GM12878 (cell line): Measurements from ENCODE around the gene CORO2B. TPM values are rescaled to one million over a fixed set of nuclear protein-coding genes. Genes with fewer than 3 reads are reported as not detected.

ENCODE experiments used
- ATAC-seq: fragments of 200-7000 bp; cut with Tn5 transposase; 3 replicates; pipeline ENCODE4 v1.9.1; 2020; ENCODE audit warnings: mild to moderate bottlenecking, moderate library complexity
- BruUV-seq: library from RNA; stranded (reverse); fragments of 400-500 nt; replicated peaks from 2 replicates; lab custom pipeline; 2021; lab: Mats Ljungman, UMichigan
- CTCF ChIA-PET: fragments of 300-600 bp; sonication (Branson Sonifier 250); formaldehyde crosslinking; extraction: SDS; loops from one replicate; lab custom pipeline; 2021; ENCODE audit warnings: inconsistent platforms; lab: Yijun Ruan, JAX
- POLR2A ChIA-PET: fragments of 350-600 bp; formaldehyde crosslinking; extraction: SDS; loops from one replicate; lab custom pipeline; 2021; ENCODE audit warnings: inconsistent platforms; lab: Charles Lee
- RAD21 ChIA-PET: fragments of 300-600 bp; sonication (Branson Sonifier 250); formaldehyde crosslinking; loops from one replicate; lab custom pipeline; 2023; ENCODE audit warnings: antibody characterized with exemption; ENCODE audit not compliant: unreplicated experiment; lab: Charles Lee
- SMC1A ChIA-PET: fragments of 300-600 bp; sonication (Branson Sonifier 250); formaldehyde crosslinking; loops from one replicate; lab custom pipeline; 2023; ENCODE audit not compliant: unreplicated experiment, uncharacterized antibody; lab: Charles Lee
- DNase-seq: peaks from one replicate; pipeline ENCODE4 v3.0.0-alpha.2; 2011; ENCODE audit warnings: low read depth, low spot score
- FAIRE-seq: peaks from 3 replicates; lab custom pipeline; 2011; peaks lifted over from hg19 to GRCh38; lab: Jason Lieb, UNC
- H2AFZ ChIP-seq: 2 replicates; pipeline ENCODE4 v1.6.0; 2011; ENCODE audit warnings: low read depth, low read length, control low read depth; ENCODE audit not compliant: control insufficient read depth
- H3K27ac ChIP-seq: 2 replicates; pipeline ENCODE4 v1.5.1; 2011; ENCODE audit warnings: control low read depth; ENCODE audit not compliant: control insufficient read depth, insufficient read depth
- H3K27me3 ChIP-seq, 2 experiments: replicated peaks in 1 of 2; 2 replicates each; pipeline versions ENCODE4 v1.6.0 to v1.6.1; 2011; ENCODE audit warnings: low read length in 1 of 2; ENCODE audit not compliant: control insufficient read depth in 2 of 2, insufficient read depth in 2 of 2
- H3K36me3 ChIP-seq, 2 experiments: 2 replicates each; pipeline ENCODE4 v1.5.1; 2011; ENCODE audit warnings: low read length in 1 of 2; ENCODE audit not compliant: control insufficient read depth in 2 of 2, insufficient read depth in 2 of 2
- H3K4me1 ChIP-seq: 2 replicates; pipeline ENCODE4 v1.6.1; 2011; ENCODE audit warnings: mild to moderate bottlenecking, low read length, moderate library complexity, mixed read lengths; ENCODE audit not compliant: control insufficient read depth, insufficient read depth
- H3K4me2 ChIP-seq: 2 replicates; pipeline ENCODE4 v1.6.0; 2011; ENCODE audit warnings: control low read depth; ENCODE audit not compliant: control insufficient read depth, insufficient read depth
- H3K4me3 ChIP-seq: fragments of 200-600 bp; sonication (generic); 2 replicates; pipeline ENCODE4 v1.5.1; 2016
- H3K79me2 ChIP-seq: 2 replicates; pipeline ENCODE4 v1.6.0; 2011; ENCODE audit warnings: low read length; ENCODE audit not compliant: control insufficient read depth, insufficient read depth
- H3K9ac ChIP-seq: 2 replicates; pipeline ENCODE4 v1.8.0; 2011; ENCODE audit warnings: low read length, control low read depth, mixed read lengths; ENCODE audit not compliant: control insufficient read depth, insufficient read depth
- H3K9me3 ChIP-seq: replicated peaks from 3 replicates; pipeline ENCODE4 v1.5.1; 2011; ENCODE audit warnings: mild to moderate bottlenecking, low read length; ENCODE audit not compliant: control insufficient read depth, insufficient read depth
- H4K20me1 ChIP-seq: 2 replicates; pipeline ENCODE4 v1.6.0; 2011; ENCODE audit not compliant: control insufficient read depth, insufficient read depth
- BRCA1 ChIP-seq: IDR thresholded peaks from 2 replicates; pipeline ENCODE4 v1.6.1; 2011; ENCODE audit warnings: low read depth, low read length, improper control_type of control experiment
- CHD1 ChIP-seq: IDR thresholded peaks from 2 replicates; pipeline ENCODE4 v1.6.1; 2012; ENCODE audit warnings: low read depth, low read length, improper control_type of control experiment
- NR2C2 ChIP-seq: IDR thresholded peaks from 2 replicates; pipeline ENCODE4 v1.6.1; 2011; ENCODE audit warnings: borderline replicate concordance, low read depth; ENCODE audit not compliant: control insufficient read depth, insufficient read length
- NR2F1 ChIP-seq: fragments of 450-650 bp; conservative IDR thresholded peaks from 2 replicates; pipeline ENCODE4 v1.6.1; 2017; ENCODE audit warnings: mild to moderate bottlenecking
- POLR2AphosphoS2 ChIP-seq: IDR thresholded peaks from 2 replicates; pipeline ENCODE4 v1.6.1; 2011; ENCODE audit warnings: low read depth, mild to moderate bottlenecking, low read length, improper control_type of control experiment, moderate library complexity
- RAD51 ChIP-seq: fragments of 450-650 bp; IDR thresholded peaks from 2 replicates; pipeline ENCODE4 v1.6.1; 2016; ENCODE audit warnings: moderate library complexity, mild to moderate bottlenecking, inconsistent platforms
- ZBED1 ChIP-seq: IDR thresholded peaks from 2 replicates; pipeline ENCODE4 v1.6.1; 2016; ENCODE audit warnings: borderline replicate concordance
- ZNF622 ChIP-seq: fragments of 450-650 bp; IDR thresholded peaks from 2 replicates; pipeline ENCODE4 v1.6.1; 2017; ENCODE audit warnings: mild to moderate bottlenecking, inconsistent platforms
- WGBS: methylation state at CpG from one replicate; pipeline ENCODE4 v1.1.6; 2016; ENCODE audit warnings: low lambda C conversion rate; ENCODE audit not compliant: insufficient replicate concordance, insufficient coverage; ENCODE audit errors: missing lambda C conversion rate; 5-methylcytosine and 5-hydroxymethylcytosine counted together
- in situ Hi-C: fragments of 300-500 bp; cut with MboI; formaldehyde crosslinking; loops from 9 replicates; pipeline ENCODE4 v1.14.3; 2018; ENCODE audit warnings: mixed read lengths
- intact Hi-C: fragments of 100-400 bp; cut with micrococcal nuclease; formaldehyde crosslinking; loops from one replicate; pipeline ENCODE4 v1.14.2; 2022; ENCODE audit not compliant: unreplicated experiment
- polyA plus RNA-seq, 11 experiments: library from polyadenylated mRNA; depleted of rRNA in 4 of 11; unstranded in 6 of 11; stranded (reverse) in 5 of 11; fragments of >200 nt; fragmentation: Nextera tagmentation in 4 of 11; fragmentation: Illumina TruSeq in 1 of 11; extraction: Ambion mirVana in 4 of 11; extraction: Trizol in 1 of 11; gene quantifications; 1 replicate in 1 of 11; 2 replicates in 10 of 11; pipeline versions ENCODE4 v1.2.1 to v1.2.3, GENCODE V29; 2011 to 2016; ENCODE audit warnings: inconsistent platforms in 2 of 11, missing spikeins in 2 of 11, low read depth in 1 of 11
- total RNA-seq, 4 experiments: library from RNA; depleted of rRNA in 3 of 4; stranded (reverse); fragments of >200 nt in 3 of 4; fragmentation: Illumina TruSeq in 1 of 4; extraction: Trizol in 1 of 4; gene quantifications; 2 replicates each; pipeline versions ENCODE4 v1.2.1 to v1.2.3, GENCODE V29; 2013 to 2021
- TF ChIP-seq, protein P1 (sequence below): IDR thresholded peaks from 2 replicates; pipeline ENCODE4 v1.6.1; 2011; ENCODE audit warnings: mild to moderate bottlenecking, low read depth, low read length, moderate library complexity; ENCODE audit not compliant: insufficient replicate concordance
- TF ChIP-seq, protein P2 (sequence below): IDR thresholded peaks from 2 replicates; pipeline ENCODE4 v1.6.1; 2012; ENCODE audit warnings: low read depth, low read length, improper control_type of control experiment
- TF ChIP-seq, protein P3 (sequence below): IDR thresholded peaks from 2 replicates; pipeline ENCODE4 v1.6.1; 2012; ENCODE audit warnings: low read depth, low read length, improper control_type of control experiment
- TF ChIP-seq, protein P4 (sequence below): fragments of 450-650 bp; IDR thresholded peaks from 2 replicates; pipeline ENCODE4 v1.6.1; 2016; ENCODE audit warnings: mild to moderate bottlenecking
- TF ChIP-seq, protein P5 (sequence below), 3 experiments: IDR thresholded peaks in 2 of 3; conservative IDR thresholded peaks in 1 of 3; 2 replicates each; pipeline ENCODE4 v1.5.1; 2011; ENCODE audit warnings: low read depth in 3 of 3, low read length in 3 of 3, mild to moderate bottlenecking in 3 of 3, control low read depth in 2 of 3, moderate library complexity in 2 of 3, inconsistent platforms in 1 of 3, mixed read lengths in 1 of 3; ENCODE audit not compliant: control insufficient read depth in 2 of 3, insufficient read depth in 1 of 3; ENCODE audit errors: extremely low read depth in 1 of 3

Gene CORO2B
- total and polyA plus RNA-seq, 10 of the 15 experiments (the other 5 are each of a cell fraction or from before 2014, with no cell fraction given) = 0.05 to 0.73 (median 0.13) TPM; not detected in 4

DNA sequence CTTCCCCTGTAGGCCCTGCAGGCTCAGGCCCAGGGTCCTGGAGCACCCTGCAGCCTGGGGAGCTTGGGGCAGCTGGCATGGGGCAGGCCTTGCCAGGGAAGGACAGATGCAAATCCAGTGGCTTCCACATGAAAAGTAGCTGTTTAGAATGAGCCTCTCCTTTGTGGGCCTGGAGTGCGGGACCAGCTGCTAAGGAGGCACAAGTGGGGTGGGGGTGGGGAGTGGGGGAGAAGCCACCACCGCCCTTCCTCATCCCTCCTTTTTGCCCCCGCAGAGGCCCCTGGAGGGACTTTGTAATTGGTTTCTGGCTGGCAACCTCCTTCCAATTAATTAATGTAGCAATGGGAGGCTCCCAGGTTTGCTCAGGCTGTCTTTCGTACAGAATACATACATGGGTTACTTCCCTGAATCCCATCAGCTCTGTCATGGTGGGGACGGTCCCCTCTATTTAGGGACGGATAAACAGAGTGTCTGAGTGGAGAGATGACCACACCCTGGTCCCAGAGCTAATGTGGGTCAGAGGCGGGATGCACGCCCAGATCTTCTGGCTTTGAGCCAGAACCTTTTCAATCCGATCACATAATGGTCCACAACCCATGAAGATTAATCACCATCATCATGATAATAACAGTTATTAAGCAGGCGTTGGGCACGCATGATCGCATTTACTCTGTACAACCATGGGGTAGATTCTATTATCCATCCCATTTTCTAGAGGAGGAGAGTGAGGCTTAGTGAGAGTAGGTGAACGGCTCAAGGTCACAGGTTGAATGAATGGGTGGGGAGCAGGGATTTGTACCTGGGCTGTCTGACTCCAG lies 6.2 kb downstream of the CORO2B start (continued):
- TF ChIP-seq, protein P1, sequence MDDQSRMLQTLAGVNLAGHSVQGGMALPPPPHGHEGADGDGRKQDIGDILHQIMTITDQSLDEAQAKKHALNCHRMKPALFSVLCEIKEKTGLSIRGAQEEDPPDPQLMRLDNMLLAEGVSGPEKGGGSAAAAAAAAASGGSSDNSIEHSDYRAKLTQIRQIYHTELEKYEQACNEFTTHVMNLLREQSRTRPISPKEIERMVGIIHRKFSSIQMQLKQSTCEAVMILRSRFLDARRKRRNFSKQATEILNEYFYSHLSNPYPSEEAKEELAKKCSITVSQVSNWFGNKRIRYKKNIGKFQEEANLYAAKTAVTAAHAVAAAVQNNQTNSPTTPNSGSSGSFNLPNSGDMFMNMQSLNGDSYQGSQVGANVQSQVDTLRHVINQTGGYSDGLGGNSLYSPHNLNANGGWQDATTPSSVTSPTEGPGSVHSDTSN = no peak
- TF ChIP-seq ZBED1 (no peak), BRCA1 (no peak), ZNF622 (no peak), NR2F1 (no peak), RAD51 (no peak)

DNA sequence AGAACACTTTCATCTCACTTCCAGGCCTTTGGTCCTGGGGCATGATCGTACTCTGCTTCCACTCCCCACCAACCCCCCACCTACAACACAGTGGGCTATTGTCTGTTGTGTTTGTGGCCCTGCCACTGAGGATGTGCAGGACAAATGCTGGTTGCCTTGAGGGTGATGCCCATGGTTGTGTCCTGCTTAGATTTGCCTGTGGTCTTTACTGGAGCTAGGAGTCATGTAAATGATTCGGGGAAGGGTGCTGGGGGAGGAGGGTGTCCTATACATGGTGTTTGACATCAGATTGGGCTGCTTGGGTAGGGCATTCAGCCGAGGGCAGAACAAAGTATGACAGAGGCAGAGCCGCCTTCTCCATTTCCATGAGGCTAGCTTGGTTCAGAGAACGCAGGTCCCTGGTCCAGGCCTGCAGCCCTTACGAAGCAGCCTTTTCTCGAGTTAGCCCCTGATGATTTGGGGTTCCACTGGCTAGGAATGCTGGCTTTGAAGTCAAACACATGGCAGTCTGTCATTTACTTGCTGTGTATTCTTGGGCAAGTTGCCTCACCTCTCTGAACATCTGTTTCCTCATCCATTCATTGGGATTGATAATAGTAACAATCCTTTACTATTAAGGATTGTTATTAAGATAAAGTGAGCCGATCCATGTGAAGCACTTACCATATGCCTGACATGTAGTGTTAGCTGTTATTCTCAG lies 6.9 kb downstream of the CORO2B start:
- ChIA-PET RAD21 (no interaction called here), CTCF (no interaction called here), SMC1A (no interaction called here), POLR2A (no interaction called here)
- Histone ChIP-seq H3K9ac (no peak overlapping the region), H3K27ac (no peak overlapping the region), H3K9me3 (no peaks in the 10 kb centered on the region), H3K36me3 (no peaks in the 10 kb centered on the region), H2AFZ (no peak overlapping the region), H3K4me1 (no peaks in the 10 kb centered on the region), H3K79me2 (no peaks in the 10 kb centered on the region), H4K20me1 (no peaks in the 10 kb centered on the region), H3K4me3 (no peak overlapping the region), H3K4me2 (no peak overlapping the region), H3K27me3 (peaks cover 5 to 6% of the 10 kb centered on the region in 2 experiments)
- 22% methylated on average over 8 of the region's 8 CpGs for WGBS
- intact Hi-C loops (no loop called here), in situ Hi-C loops (no loop called here)
- no peak for ATAC-seq
- BruUV-seq = no TSS peak
- TF ChIP-seq CHD1 (no peak), POLR2AphosphoS2 (no peak), NR2C2 (no peak)
- TF ChIP-seq, protein P2, sequence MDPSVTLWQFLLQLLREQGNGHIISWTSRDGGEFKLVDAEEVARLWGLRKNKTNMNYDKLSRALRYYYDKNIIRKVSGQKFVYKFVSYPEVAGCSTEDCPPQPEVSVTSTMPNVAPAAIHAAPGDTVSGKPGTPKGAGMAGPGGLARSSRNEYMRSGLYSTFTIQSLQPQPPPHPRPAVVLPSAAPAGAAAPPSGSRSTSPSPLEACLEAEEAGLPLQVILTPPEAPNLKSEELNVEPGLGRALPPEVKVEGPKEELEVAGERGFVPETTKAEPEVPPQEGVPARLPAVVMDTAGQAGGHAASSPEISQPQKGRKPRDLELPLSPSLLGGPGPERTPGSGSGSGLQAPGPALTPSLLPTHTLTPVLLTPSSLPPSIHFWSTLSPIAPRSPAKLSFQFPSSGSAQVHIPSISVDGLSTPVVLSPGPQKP = no peak
- TF ChIP-seq, protein P3, sequence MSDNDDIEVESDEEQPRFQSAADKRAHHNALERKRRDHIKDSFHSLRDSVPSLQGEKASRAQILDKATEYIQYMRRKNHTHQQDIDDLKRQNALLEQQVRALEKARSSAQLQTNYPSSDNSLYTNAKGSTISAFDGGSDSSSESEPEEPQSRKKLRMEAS = no peak
- TF ChIP-seq, protein P4, sequence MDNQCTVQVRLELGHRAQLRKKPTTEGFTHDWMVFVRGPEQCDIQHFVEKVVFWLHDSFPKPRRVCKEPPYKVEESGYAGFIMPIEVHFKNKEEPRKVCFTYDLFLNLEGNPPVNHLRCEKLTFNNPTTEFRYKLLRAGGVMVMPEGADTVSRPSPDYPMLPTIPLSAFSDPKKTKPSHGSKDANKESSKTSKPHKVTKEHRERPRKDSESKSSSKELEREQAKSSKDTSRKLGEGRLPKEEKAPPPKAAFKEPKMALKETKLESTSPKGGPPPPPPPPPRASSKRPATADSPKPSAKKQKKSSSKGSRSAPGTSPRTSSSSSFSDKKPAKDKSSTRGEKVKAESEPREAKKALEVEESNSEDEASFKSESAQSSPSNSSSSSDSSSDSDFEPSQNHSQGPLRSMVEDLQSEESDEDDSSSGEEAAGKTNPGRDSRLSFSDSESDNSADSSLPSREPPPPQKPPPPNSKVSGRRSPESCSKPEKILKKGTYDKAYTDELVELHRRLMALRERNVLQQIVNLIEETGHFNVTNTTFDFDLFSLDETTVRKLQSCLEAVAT = no peak
- TF ChIP-seq, protein P5, sequence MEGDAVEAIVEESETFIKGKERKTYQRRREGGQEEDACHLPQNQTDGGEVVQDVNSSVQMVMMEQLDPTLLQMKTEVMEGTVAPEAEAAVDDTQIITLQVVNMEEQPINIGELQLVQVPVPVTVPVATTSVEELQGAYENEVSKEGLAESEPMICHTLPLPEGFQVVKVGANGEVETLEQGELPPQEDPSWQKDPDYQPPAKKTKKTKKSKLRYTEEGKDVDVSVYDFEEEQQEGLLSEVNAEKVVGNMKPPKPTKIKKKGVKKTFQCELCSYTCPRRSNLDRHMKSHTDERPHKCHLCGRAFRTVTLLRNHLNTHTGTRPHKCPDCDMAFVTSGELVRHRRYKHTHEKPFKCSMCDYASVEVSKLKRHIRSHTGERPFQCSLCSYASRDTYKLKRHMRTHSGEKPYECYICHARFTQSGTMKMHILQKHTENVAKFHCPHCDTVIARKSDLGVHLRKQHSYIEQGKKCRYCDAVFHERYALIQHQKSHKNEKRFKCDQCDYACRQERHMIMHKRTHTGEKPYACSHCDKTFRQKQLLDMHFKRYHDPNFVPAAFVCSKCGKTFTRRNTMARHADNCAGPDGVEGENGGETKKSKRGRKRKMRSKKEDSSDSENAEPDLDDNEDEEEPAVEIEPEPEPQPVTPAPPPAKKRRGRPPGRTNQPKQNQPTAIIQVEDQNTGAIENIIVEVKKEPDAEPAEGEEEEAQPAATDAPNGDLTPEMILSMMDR (IDR thresholded peaks at IDR 0.05 in 2 of 3, conservative IDR thresholded peaks at IDR 0.05 in 1 of 3; ENCODE audit: control insufficient read depth in 2 of 3, extremely low read depth in 1 of 3, insufficient read depth in 1 of 3, low read depth in 3 of 3, low read length in 3 of 3) = no peak
- FAIRE-seq = no peak
- DNase-seq = no peak
